Measurements from ENCODE around the gene ZDHHC14. TPM values are rescaled to one million over a fixed set of nuclear protein-coding genes. Genes with fewer than 3 reads are reported as not detected.

The ZDHHC14 gene
- total and polyA plus RNA-seq, 2 experiments from 2014 or later, result 3.0 to 7.4 TPM

GRCh38 chr6:157600807-157601206 lies 219.8 kb downstream of the ZDHHC14 start:
- TF ChIP-seq EZH2phosphoT487 (IDR thresholded peaks at IDR 0.05; ENCODE audit: unreplicated experiment) (no peak), ZNF462 (CRISPR knock-in tag; IDR thresholded peaks at IDR 0.05) (no peak), NANOG (IDR thresholded peaks at IDR 0.05; ENCODE audit: borderline replicate concordance) (no peak), POLR2AphosphoS5 (IDR thresholded peaks at IDR 0.05; ENCODE audit: low read depth) (no peak), CREB1 (CRISPR knock-in tag; IDR thresholded peaks at IDR 0.05; ENCODE audit: low read depth) (no peak), REST (IDR thresholded peaks at IDR 0.05; ENCODE audit: unreplicated experiment) (no peak), STAT1 (IDR thresholded peaks at IDR 0.05; ENCODE audit: unreplicated experiment) (no peak), ZNF331 (CRISPR knock-in tag; IDR thresholded peaks at IDR 0.05; ENCODE audit: low read depth) (no peak), ZNF114 (CRISPR knock-in tag; IDR thresholded peaks at IDR 0.05) (no peak), ETS1 (IDR thresholded peaks at IDR 0.05) (no peak), JUNB (IDR thresholded peaks at IDR 0.05; ENCODE audit: unreplicated experiment) (no peak), EZH2 (IDR thresholded peaks at IDR 0.05; ENCODE audit: low read depth, unreplicated experiment) (no peak), CTCF (conservative IDR thresholded peaks at IDR 0.05; ENCODE audit: low read depth in 2 of 2) (no peak)
- Histone ChIP-seq H3K4me3 (no peak overlapping the region), H2AFZ (no peak overlapping the region), H3K36me3 (ENCODE audit: insufficient read depth) (no peaks in the 10 kb centered on the region), H4K20me1 (replicated peaks; ENCODE audit: insufficient read depth) (no peaks in the 10 kb centered on the region), H3K9me2 (ENCODE audit: insufficient read depth) (no peaks in the 10 kb centered on the region), H3K27me3 (ENCODE audit: insufficient read depth) (no peaks in the 10 kb centered on the region), H3K4me1 (ENCODE audit: insufficient read depth) (no peaks in the 10 kb centered on the region), H3K27ac (ENCODE audit: low read depth) (no peak overlapping the region), H3K4me2 (no peak overlapping the region), H3K79me2 (replicated peaks; ENCODE audit: insufficient read depth) (no peaks in the 10 kb centered on the region), H3F3A (replicated peaks; ENCODE audit: low read depth) (0 out of 2 replicates have a peak, but pooled peaks cover 3% of the 10 kb centered on the region)
- Mint-ChIP-seq H3K27me3 (ENCODE audit: insufficient read depth, low read depth, poor library complexity) (peaks cover 8% of the 10 kb centered on the region), H3K27ac (no peak overlapping the region), H3K4me1 (peaks cover 14% of the 10 kb centered on the region), H3K9me3 (no peaks in the 10 kb centered on the region), H3K4me3 (no peak overlapping the region), H3K36me3 (ENCODE audit: low read depth) (no peaks in the 10 kb centered on the region; the same call in 2 of the 3 replicates)
- DNase-seq (ENCODE audit: low spot score), result no peak
- no peak for ATAC-seq
